Right renal cortex interstitium (tissue), 3 donors: ENCODE measurements around the gene EIF5A2. TPM values are rescaled to one million over a fixed set of nuclear protein-coding genes. Genes with fewer than 3 reads are reported as not detected.

ENCODE experiments used
- DNase-seq, 3 donors: peaks; one replicate each; pipeline ENCODE4 v3.0.0-alpha.2; 2013; ENCODE audit warnings: low read depth in 3 of 3, low spot score in 2 of 3
- polyA plus RNA-seq, 3 donors: library from polyadenylated mRNA; unstranded; fragments of 120-200 nt; gene quantifications; one replicate each; pipeline ENCODE4 v1.2.1, GENCODE V29; 2013; ENCODE audit not compliant: insufficient read length in 3 of 3

The EIF5A2 gene
- polyA plus RNA-seq, 3 donors = 8.1 to 9.2 (median 9.1) TPM

DNA sequence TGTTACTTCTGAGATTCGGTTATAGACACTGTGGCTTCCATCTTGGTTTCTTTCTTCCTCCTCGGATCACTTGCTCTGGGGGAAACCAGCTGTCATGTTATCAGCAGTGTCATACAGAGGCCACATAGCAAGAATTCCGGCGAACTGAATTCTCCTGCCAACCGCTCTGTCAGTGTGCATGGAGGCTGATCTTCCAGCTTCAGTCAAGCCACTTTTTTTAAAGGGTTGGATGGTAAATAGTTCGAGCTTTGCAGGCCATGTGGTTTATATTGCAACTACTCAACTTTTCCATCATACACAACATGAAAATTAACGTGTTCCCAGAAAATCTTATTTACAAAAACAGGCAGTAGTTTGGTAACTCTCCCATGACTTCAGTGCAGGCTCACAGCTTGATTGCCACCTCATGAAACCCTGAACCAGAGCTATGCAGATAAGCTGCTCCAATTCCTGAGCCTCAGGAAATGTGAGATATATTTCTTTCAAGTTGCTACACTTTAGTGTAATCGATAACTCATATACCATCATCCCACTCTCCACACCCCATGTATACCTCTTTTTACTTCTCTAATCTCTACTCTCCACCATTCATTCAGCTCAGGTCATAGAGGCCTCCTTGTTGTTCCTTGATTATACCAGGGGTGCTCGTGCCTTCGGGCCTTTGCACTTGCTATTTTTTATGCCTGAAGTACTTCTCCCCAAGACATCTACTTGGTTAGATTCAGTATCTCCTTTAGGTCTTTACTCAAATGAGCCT is 45.6 kb downstream of the EIF5A2 start:
- DNase-seq = no peak

DNA sequence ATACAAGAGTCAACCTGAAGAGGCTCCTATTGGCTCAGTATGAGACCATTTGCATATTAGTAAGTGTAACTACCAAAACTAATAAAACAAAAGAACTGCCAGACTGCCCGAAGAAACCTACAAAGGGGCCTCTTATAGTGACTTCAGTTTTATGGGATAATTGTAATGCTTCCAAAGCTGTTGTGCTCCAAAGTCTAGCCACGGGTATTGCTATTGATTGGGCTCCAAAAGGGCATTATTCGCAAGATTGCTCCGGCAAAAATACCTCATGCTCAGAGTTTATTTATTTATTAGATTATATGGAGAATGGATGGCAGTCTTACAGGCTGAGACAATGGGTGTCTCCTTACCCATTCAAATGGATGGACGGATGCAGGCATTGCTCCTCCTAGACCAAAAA is 49.8 kb downstream of the EIF5A2 start:
- DNase-seq = no peak

DNA sequence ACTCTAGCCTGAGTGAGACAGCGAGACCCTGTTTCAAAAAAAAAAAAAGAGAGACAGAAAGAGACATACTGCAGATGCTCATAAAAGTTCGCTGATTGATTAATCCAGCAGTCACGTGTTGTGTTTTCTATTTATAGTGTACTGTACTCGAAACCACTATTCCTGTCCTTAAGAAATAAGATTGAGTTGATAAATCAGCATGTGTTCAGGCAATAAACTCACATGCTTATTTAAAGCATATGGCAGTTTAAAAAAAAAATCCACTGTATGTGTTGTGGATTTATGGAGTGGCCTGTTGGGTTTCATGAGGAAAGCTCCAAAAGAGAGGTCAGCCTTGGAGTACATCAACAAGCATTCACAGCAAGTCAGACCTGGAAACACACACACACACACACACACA is 56.1 kb downstream of the EIF5A2 start:
- peak in 2 of 3 donors; percentile 58 to 60 for DNase-seq

DNA sequence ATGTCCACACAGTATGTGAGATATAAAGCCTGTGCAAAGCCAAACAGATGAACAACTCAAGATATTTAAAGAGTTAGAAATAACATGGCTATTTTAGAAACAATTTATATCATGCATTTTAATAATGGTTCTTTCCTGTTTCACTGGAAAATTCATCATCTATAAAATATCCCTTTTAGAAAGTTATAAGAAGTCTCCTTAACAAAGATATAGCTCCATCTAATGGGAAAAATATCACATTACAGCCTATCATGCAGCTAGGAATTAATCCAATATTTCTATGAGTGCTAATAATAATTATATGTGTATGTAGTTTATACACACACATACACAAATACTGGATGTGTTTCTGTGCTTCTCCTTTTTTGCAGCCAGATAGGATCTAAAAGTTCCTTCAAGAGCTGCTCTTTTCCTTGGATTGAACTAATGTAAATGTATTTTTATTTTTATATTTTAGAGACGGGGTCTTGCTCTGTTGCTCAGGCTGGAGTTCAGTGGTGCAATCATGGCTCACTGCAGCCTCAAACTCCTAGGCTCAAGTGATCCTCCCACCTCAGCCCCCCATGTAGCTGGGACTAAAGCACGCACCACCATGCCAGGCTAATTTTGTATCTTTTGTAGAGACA is 60.0 kb downstream of the EIF5A2 start:
- DNase-seq = no peak

DNA sequence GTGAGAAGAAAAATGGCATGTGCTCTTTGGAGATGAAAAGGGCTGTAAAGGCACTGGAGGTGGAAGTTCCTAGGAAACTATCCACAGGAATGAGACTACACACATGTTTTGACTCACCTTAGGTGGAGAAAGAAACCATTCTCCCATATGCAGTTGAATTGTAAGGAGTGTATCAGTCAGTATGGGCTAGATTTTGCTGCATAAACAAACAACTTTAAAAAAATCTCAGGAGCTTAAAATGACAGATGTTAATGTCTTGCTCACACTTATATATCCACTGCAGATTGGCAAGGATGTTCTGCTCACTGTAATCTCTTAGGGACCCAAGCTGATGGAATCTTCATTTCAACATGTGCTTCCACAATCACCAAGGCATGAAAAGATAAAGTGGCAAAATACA is 64.1 kb downstream of the EIF5A2 start:
- no peak for DNase-seq

DNA sequence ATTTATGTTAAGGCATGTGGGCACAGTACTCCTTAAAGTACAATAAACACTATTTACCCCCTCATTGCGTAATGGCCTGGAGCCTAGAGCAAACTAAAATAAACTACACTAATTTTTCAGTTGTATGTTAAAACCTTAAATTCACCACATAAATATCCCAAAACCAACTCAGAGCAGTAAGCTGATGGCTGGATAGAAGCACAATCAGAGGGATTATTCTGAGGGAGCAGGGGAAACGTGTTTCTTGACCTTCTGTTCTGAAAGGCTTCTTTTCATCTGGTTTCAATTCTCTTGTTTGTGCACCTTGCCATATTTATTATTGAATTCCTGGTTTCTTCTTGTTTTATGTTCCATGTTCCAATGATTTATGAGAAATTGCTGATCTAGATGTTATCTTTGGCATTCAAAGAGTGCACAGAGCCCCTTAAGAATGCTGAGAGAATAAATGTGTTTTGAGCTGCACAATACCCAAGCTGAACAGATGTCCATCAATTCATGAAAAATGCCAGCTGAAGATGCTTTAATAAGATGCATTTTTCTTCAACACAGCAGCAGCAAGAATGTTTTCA is 68.1 kb downstream of the EIF5A2 start:
- no peak for DNase-seq

DNA sequence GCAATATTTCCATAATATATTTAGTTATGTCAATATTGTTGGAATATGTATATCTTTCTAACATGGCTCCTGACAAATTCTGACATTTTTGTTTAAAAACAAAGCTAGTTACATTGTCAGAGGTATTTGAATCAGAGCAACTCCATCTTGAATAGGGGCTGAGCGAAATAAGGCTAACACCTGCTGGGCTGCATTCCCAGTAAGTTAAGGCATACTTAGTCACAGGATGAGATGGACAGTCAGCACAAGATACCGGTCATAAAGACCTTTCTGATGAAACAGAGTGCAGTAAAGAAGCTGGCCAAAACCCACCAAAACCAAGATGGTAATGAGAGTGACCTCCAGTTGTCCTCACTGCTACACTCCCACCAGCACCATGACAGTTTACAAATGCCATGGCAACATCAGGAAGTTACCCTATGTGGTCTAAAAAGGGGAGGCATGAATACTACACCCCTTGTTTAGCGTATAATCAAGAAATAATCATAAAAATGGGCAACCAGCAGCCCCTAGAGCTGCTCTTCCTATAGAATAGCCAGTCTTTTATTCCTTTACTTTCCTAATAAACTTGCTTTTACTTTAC is 68.8 kb downstream of the EIF5A2 start:
- no peak for DNase-seq

Other genes with a start within 250 kb of the EIF5A2 start
- gene RPL22L1, start 38.4 kb downstream of the EIF5A2 start, polyA plus RNA-seq = 10 to 100 TPM; 63.0 to 90.2 (median 85.6) TPM
- 10 to 100 TPM; 10.5 to 17.3 (median 11.3) TPM for gene SLC2A2, start 118.1 kb upstream of the EIF5A2 start, polyA plus RNA-seq